GM19025 (cell line): ENCODE results near the gene ZSWIM4.

Experiments
- ATAC-seq: cut with Tn5 transposase; IDR thresholded peaks from one replicate; pipeline ENCODE4 v1.9.1; 2021; ENCODE audit warnings: mild to moderate bottlenecking, low read depth, moderate library complexity; ENCODE audit not compliant: unreplicated experiment

ZSWIM4 gene

DNA sequence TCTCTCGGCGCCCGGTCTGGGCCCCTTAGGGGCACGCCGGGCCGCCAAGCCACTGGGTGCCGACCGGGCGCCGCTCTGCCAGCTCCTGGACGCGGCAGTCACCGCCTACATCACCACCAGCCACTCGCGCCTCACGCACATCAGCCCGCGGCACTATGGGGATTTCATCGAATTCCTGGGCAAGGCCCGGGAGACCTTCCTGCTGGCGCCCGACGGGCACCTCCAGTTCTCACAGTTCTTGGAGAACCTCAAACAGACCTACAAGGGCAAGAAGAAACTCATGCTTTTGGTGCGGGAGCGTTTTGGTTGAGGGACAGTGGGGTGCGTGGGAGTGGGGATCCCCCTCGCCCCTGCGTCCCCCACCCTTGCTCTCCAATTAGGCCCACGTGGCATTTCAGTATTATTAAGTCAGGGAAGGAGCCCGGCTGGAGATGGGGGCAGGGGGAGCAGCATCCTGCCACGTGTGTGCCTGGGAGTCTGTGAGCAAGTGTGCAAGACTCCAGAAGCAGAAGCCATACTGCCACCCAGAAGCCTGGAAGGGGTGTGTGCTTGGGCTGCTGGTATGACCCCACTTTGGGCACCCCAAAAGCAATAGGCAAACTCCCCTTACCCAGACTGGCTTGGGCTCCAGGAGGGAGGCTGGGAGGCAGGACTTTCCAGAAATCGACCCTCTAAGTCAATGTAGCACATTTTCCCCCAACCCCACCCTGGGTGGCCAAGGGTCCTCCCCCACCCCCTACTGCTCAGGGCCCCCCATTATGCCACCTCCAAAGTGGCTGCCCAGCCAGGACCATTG lies 35.7 kb downstream of the ZSWIM4 start:
- no peak for ATAC-seq

DNA sequence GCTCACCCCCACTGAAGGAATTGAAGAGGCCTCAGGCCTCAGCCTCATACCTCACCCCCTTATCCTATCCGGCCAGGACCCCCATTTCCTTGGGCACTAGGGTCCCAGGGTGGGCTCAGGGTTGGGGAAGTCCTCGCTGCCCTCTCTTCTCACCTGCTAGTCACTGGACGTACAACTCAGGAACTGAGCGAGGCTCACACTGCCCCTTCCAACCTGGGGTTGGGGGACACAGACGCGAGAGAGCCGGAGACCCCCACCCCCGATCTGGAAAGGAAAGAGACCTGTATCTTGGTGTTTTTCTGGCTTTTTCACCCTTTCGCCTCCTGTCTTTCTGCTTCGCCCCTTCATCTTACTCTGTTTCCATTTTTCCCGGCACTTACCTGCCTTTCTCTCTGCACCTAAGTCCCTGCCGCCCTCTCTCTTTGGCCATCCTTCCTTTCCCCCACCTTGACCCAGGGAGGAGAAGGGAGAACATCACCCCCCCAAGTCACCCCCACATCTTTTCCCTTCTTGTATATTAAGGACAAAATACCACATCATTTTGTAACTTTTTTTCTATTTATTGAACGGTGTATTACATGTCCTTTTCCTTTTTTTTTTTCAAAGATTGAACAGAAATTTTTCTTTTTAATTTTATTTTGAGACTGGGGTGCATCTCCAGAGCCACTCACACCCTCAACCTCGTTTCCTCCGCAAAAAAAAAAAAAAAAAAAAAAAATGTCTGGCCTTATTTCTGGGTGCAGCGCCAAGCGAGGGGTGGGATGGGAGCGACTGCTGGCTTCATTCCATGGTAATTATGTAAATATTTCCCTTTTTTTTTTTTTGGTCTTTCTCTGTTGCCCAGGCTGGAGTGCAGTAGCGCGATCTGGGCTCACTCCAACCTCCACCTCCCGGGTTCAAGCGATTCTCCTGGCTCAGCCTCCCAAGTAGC lies 36.6 kb downstream of the ZSWIM4 start:
- no peak for ATAC-seq

DNA sequence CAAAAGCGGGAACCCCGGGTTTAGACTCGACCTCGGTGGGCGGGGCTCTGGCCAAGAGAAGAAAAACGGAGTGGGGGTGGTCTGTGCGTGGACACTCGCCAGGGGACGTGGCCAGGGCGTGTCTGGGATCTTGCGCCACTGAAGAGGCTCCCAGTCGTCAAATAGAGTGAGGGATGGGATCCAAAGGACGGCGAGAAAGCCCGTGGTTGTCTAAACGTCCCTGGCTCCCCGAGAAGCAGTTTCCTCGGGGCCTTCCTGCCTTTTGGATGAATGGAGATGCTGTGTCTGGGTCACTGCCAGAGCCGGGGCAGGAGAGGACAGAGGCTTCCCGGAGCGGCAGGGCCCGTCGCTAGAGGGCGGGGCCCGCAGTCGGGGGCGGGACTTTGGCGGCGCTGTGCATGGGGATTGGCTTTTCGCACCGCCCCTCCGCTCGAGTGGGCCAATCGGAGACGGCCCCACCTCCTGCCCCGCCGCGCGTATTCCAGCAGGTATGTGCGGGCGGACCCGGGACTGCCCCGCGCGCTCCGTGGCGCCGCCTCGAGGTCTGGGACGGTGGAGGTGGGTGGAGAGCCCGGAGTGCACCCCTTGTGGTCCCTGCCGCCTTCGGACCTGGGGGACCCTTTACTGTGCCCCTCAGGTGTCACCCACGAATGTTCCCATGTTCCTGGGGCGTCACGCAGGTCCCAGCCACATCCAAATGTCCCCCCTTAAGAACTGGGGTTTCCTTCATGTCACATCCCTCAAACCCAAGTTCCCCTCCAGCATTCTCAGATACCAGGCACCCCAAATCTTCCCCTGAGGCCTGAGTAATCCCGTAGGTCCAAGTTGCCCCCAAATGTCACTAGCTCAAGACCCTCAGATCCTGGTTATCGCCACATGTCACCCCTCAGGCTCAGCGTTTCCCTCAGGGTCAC lies 38.3 kb downstream of the ZSWIM4 start:
- ATAC-seq: peak; percentile 78

DNA sequence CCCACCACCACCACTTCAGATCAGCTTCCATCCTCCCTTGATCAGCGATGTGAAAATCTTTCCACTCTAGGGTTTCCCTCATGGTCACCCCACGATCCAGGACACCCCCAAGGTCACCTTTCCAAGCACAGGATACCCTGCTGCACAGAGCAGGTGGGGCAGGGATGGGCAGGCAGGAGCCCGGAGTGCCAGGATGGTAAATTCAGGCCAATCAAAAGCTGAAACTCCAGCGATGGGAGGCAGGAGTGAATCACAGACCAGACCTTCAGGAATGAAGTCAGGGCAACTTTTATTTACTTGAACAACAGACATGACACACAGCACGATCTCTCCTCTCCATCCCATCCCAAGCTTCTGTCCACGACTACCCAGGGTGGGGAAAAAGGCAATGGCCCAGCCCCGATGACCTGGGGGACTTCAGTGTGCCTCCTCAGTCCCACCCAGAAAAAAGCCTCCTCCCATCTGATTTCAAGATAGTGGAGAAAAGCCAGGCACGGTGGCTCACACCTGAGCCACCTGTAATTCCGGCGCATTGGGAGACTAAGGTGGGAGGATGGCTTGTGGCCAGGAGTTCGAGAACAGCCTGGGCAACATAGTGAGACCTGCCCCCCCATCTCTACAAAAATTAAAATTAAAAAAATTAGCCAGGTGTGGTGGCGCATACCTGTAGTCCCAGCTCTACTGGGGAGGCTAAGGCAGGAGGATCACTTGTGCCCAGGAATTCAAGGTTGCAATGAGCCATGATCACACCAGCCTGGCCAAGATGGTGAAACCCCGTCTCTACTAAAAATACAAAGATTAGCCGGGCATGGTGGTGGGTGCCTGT lies 39.2 kb downstream of the ZSWIM4 start:
- no peak for ATAC-seq

DNA sequence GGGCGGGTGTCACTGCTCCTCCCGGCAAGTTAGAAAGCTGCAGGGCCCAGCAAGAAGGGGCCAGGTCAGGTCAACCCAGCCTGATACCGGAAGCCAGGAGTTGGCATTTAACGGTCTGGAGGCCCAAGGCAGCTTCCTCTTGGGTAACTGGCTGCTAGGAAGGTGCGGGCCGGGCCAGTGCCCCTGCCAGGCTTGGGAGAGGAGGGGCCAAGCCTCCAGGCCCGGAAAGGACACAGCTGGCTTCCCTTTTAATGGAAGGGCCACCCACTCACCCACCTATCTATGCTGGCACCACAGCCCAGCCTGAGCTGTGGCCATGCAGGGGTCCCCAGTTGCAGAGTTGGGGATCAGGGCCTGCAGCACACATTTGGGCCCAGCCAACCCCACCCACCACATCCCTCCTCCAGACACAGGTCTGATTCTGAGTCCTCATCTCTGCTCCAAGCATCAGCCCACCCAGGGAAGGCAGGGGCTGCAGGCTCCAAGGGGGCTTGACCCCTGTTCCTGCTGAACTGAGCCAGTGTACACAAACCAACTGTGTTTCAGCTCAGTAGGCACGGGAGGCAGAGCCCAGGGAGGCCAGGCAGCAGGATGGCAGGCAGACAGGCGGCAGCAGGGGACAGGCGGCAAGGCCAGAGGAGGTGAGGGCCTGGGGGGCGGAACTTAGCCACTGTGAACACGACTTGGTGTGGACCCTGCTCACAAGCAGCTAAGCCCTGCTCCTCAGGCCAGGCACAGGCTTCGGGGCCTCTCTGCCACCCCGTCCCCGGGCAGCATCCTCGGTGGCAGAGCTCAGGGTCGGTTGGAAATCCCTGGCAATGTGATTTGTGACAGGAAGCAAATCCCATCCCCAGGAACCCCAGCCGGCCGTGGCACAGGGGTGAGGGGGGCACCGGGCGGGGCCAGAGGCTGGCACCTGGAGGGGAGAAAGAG lies 40.8 kb downstream of the ZSWIM4 start:
- ATAC-seq: no peak

DNA sequence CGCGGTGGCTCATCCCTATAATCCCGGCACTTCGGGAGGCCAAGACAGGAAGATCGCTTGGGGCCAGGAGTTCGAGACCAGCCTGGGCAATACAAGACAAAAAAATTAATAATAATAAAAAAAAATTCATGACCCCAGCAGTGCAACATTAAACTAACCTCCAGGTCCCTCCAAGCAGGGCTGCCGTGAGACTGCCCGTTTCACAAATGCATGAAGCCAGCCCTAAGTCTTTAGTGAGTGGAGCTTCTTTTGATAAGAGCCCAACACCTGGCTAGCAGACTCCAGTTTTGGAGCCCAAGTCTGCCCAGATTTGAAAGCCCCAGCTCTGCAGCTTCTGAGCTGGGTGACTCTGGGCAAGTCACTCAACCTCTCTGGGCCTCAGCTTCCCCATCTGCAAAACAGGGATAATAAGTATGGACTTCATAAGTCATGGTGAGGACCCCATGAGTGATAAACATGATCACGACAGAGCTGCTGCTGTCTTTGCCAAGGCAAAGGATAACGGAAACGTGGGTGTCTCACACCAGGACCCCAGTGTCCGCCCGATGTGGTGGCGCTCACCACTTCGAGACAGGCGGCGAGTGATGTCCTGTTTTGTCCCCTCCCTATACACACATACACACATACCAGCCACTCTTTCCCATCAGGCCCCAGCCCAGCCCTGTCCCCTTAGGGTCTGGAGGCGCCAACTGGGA lies 43.3 kb downstream of the ZSWIM4 start:
- ATAC-seq: no peak

DNA sequence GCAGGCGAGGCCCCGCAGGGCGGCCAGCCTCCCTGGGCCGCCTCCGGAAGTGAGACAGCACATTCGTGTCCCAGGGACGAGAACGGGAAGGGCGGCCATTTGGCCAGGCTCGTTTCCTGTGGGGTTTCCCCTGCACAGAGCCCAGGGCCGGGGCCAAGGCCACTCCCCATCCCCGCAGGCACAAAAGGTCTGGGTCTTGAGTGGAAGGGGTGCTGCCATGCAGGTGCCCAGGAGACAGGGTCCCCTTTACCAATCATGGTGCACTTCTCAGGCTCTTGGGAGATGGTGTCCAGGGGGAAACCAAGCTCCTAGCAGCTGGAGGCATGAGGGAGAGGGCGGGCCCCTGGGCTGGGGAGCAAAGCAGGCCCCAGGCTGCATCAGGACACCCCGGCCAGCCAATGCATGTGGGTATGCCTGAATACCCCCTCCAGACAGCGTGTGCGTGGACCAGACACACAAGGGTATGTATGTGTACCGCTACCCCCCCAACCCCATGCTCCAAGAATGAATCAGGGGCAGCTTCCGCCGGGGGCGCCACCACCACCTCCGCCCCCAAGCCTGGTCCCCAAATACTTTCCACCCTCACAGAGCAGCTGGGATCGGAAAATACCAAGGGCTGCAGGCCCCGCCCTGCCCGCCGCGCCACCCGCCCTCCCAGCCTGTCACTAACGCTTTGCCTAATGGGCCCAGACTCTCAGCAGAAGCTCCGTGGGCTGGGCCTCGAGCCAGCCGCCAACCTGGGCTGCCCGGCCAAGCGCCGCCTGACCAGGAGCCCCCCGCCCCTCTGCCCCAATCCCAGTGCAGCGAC lies 44.1 kb downstream of the ZSWIM4 start:
- no peak for ATAC-seq

DNA sequence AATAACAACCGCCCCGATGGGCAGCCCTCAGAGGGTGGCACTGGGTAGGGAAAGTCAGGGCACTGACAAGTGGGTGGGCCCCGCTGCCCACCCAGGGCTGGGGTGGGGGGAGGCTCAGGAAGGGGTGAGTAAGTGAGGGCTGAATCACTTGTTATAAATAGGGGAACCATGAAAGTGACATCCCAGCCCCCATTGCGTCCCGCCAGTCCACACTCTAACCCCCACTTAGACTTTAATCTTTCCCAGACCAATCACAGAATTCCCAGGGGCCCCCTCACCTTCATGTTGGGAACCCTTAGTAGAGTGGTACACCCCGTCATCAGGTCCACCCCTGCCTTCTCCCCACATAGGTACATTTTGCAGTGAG lies 44.7 kb downstream of the ZSWIM4 start:
- no peak for ATAC-seq

DNA sequence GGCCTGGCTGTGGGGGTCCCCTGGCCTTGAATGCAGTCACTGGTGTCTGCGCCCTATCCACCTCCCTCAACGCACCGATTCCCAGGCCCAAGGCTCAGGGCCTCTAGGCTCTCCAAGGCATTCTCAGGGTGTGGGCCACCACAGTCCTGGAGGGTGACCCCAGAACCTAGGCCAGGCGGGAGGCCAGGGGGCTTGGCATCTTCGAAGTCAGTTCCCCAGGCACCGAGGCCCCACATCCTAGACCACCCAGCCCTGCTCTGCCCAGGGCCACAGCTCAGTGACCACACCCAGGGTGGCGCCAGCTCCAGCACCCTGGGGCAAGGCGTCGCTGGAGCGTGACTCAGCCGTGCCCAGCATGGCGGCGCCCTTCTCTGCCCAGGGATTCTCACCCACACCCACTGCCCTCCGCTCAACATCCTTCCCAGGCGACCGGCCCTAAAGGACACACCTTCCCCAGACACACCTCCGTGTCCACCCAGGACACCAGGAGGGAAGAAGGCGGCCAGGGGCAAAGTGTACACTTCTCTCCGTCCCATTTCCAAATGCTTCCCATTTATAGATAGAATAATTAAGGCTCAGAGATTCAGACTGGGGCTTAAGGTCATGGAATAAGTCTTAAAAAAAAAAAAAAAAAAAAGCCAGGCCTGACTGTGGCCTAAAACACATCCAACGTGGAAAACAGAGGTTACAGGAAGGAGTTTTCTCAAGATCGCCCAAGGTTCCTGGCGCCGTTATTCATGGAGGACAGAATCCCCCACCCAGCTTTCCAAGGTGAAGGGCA lies 45.3 kb downstream of the ZSWIM4 start:
- no peak for ATAC-seq

DNA sequence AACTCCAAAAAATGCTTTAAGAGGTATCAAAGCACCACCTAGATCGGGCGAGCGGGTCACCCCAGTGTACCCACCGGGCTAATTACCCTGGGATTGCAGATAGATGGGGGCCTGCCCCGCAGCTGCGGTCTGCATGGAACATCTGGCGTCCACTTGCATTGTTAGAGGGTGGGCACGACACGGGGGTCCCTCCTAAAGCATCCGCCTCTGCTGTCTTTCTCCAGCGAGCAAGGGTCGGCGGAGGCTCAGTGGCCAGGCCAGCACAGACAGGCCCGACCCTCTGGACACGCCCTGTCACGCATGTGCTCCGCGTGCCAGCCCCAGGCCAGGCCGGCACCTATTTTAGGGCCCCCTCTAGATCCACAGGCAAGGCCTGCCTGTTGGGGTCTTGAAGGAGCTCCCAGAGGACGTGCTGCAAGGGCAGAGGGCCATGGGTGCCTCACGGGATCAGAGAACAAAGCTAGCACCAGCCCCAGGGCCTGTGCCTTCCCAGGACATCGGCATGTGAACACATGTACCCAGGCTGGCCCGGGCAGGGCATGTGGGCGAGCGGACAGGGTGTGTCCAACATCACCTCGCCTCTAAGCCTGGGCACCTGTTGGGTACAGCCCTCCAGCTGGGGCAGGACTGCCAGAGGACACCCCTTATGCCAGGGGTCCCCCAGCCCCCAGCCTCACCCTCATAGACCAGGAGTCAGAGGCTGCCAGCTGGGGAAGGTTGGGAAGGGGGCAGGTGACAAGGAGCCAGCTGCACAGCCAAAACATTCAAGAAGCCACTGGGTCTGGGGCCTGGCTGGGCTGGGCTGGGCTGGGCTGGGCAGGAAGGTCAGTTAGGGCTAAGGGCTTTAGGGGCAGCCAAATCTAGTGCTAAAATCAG lies 46.1 kb downstream of the ZSWIM4 start:
- no peak for ATAC-seq

DNA sequence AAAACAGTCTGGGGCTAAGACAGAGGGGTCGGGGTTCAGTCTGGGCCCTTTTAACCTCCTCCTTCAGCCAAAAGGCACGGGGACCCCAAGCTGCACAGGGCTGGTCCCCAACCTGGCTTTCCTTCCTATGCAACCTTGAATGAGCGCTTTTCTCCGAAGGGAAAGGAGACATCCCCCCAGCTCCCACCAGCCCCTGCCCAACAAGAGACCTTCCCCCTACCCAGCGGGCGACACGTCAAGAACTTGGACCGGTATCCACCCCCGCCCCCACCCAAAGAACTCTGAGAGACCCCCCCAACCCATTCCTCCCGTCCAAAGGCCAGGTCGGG lies 46.7 kb downstream of the ZSWIM4 start:
- no peak for ATAC-seq

DNA sequence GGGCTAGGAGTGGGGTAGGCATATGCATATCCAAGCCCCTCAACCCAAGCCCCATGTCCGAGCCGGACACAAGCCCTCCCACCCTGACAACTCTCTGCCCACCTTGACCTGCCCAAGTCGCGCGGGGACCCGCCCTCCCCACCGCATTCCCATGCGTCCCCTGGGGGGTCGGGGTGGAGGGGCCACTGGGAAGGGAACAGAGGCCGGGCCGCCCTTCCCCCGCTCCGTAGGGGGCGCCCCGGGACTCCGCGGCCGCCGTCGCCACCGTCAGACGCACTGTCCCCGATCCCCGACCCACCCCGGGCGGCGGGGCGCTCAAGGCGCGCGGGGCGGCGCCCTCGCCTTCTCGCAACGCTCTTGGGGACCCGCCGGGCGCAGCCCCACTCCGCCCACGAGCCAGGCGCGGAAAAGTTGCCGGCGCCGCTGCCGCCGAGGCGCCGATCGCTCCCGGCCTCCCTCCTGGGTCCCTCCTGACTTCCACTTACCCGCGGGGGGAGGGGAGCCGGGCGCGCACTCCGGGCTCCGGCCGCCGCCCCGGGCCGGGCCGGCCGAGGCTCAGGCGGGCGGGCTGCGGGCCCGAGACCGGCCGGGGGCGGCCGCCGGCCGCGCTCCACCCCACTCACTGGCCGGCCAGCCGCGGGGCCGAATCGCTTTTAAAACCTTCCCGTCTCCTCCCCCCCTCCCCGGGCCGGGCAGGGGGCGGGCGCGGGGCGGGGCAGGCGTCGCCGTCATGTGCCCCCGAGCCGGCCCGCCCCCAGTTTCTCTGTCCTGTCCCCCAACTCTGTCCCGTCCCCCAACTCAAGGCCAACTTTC lies 47.3 kb downstream of the ZSWIM4 start:
- no peak for ATAC-seq

DNA sequence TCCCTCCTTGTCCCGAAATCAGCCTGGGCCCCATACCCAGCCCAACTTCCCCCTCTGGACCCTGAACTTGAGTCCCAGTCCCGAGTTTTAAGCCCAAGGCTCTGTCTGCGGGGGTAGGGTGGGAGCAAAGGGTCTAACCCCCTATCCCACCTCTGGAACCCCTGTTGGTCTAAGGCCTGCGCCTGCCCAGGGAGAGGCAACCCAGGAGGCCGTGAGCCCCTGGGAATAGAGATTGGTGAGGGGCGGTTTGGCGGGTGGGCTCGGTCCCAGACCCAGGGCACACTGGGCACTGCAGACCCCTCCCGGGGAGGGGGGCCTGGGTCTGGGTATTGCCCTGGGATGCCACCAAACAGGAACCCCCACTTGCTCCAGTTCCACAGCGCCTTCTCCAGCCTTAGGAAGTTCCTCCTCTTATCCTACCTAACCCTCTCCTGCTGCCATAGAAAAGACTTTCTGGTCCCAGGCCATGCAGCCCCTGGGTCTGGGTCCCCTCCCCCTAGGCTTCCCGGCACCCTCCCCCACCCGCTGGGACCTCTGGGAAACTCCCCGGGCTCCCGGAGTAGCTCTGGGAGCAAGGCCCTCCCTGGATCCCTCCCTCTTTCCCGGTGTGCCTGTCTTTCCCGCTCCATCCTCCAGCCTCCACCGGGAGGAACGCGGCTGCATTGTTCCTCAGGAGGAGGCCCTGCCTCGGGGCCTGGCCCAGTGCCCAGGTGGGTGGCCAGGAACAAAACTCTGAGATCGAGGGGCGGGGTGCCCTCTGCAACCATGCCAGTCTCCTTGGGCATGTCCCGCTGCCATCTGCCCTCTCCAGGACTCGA lies 48.1 kb downstream of the ZSWIM4 start:
- ATAC-seq: no peak

DNA sequence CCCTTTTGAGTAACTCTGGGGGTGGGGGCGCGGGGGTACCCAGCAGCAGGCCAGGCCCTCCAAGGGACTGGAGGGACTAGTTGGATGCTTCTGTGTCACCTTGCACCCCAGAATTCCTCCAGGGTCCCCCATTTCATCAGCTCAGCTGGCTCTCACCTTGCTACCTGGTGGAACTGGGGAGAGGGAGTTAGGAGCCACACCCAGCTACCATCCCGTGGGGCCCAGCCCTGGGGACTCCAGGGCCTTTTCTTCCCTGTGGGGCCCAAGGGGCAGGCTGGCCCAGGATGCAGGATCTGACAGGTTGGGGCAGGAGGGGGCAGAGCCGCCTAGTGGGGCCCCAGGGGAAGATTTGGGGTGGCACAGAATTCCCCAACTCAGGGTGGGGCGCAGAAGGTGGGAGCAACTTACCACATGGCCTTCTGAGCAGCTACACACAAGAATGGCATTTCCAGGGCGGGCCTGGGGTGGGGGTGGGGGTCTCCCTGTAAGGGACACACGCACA lies 48.9 kb downstream of the ZSWIM4 start:
- no peak for ATAC-seq
